Measurements from ENCODE around the gene PDZD4. TPM values are rescaled to one million over a fixed set of nuclear protein-coding genes. Genes with fewer than 3 reads are reported as not detected.

The PDZD4 gene
- total RNA-seq, 3 donors from 2014 or later, result 1.5 to 24.2 (median 2.8) TPM

- ATAC-seq (no peak), DNase-seq (no peak)
- Histone ChIP-seq H3K4me3 (no peak overlapping the region), H3K4me1 (ENCODE audit: low read depth) (no peaks in the 10 kb centered on the region), H3K9me3 (no peaks in the 10 kb centered on the region), H3K36me3 (ENCODE audit: low read depth) (no peaks in the 10 kb centered on the region)
- no peak for TF ChIP-seq CTCF (IDR thresholded peaks at IDR 0.05)
- intact Hi-C loops (cut with DNase I, micrococcal nuclease), result no loop called here
These were observed 41.9 kb upstream of the PDZD4 start for GRCh38 chrX:153871946-153872878.

- TF ChIP-seq CTCF (IDR thresholded peaks at IDR 0.05), result no peak
- intact Hi-C loops (cut with DNase I, micrococcal nuclease), result no loop called here
- DNase-seq (no peak), ATAC-seq (no peak)
- Histone ChIP-seq H3K9me3 (no peaks in the 10 kb centered on the region), H3K4me1 (ENCODE audit: low read depth) (no peaks in the 10 kb centered on the region), H3K36me3 (ENCODE audit: low read depth) (no peaks in the 10 kb centered on the region), H3K4me3 (no peak overlapping the region)
These were observed 41.1 kb upstream of the PDZD4 start for GRCh38 chrX:153871451-153871850.

- intact Hi-C loops (cut with DNase I, micrococcal nuclease), result no loop called here
- DNase-seq (no peak), ATAC-seq (no peak)
- no peaks in the 10 kb centered on the region for H3K36me3 ChIP-seq (ENCODE audit: low read depth)
- no peaks in the 10 kb centered on the region for H3K9me3 ChIP-seq
- TF ChIP-seq CTCF (IDR thresholded peaks at IDR 0.05), result no peak
- H3K4me3 ChIP-seq, result no peak overlapping the region
- H3K4me1 ChIP-seq (ENCODE audit: low read depth), result no peaks in the 10 kb centered on the region
These were observed 40.5 kb upstream of the PDZD4 start for GRCh38 chrX:153870791-153871360.

- Histone ChIP-seq H3K9me3 (no peaks in the 10 kb centered on the region), H3K4me3 (no peak overlapping the region), H3K4me1 (ENCODE audit: low read depth) (no peaks in the 10 kb centered on the region), H3K36me3 (ENCODE audit: low read depth) (no peaks in the 10 kb centered on the region)
- intact Hi-C loops (cut with DNase I, micrococcal nuclease), result no loop called here
- DNase-seq, result no peak
- no peak for TF ChIP-seq CTCF (IDR thresholded peaks at IDR 0.05)
- ATAC-seq, result no peak
These were observed 39.9 kb upstream of the PDZD4 start for GRCh38 chrX:153870288-153870690.

- ATAC-seq (no peak), DNase-seq (no peak)
- H3K4me1 ChIP-seq (ENCODE audit: low read depth), result no peaks in the 10 kb centered on the region
- H3K36me3 ChIP-seq (ENCODE audit: low read depth), result no peaks in the 10 kb centered on the region
- no peaks in the 10 kb centered on the region for H3K9me3 ChIP-seq
- intact Hi-C loops (cut with DNase I, micrococcal nuclease), result no loop called here
- no peak overlapping the region for H3K4me3 ChIP-seq
- no peak for TF ChIP-seq CTCF (IDR thresholded peaks at IDR 0.05)
These were observed 39.3 kb upstream of the PDZD4 start for GRCh38 chrX:153869473-153870287.

Measured in mucosa of descending colon (tissue), 3 donors.